GM23338 (cell line): Measurements from ENCODE around the gene FTO. TPM values are rescaled to one million over a fixed set of nuclear protein-coding genes. Genes with fewer than 3 reads are reported as not detected.

Experiments used
- ATAC-seq: fragments of 200-7000 bp; cut with Tn5 transposase; 3 replicates; pipeline ENCODE4 v1.9.1; 2020
- DNase-seq: peaks from one replicate; pipeline ENCODE4 v3.0.0-alpha.2; 2015; ENCODE audit warnings: low spot score
- H2AFZ ChIP-seq: fragments of 200-600 bp; sonication (generic); 2 replicates; pipeline ENCODE4 v1.8.0; 2016; ENCODE audit warnings: antibody characterized with exemption, mild to moderate bottlenecking, moderate library complexity
- H3F3A ChIP-seq: fragments of 200-600 bp; sonication (generic); replicated peaks from 2 replicates; pipeline ENCODE4 v1.8.0; 2017; ENCODE audit warnings: antibody characterized with exemption, mixed run types, low read depth
- H3K27ac ChIP-seq: fragments of 200-600 bp; sonication (generic); 2 replicates; pipeline ENCODE4 v1.6.1; 2016; ENCODE audit warnings: low read depth
- H3K27me3 ChIP-seq: fragments of 200-600 bp; sonication (generic); 2 replicates; pipeline ENCODE4 v1.8.0; 2016; ENCODE audit warnings: mild to moderate bottlenecking, mixed run types, moderate library complexity; ENCODE audit not compliant: insufficient read depth
- H3K36me3 ChIP-seq: fragments of 200-600 bp; sonication (generic); 2 replicates; pipeline ENCODE4 v1.8.0; 2016; ENCODE audit warnings: mild to moderate bottlenecking; ENCODE audit not compliant: insufficient read depth
- H3K4me1 ChIP-seq: fragments of 200-600 bp; sonication (generic); 2 replicates; pipeline ENCODE4 v1.8.0; 2016; ENCODE audit warnings: mild to moderate bottlenecking, moderate library complexity; ENCODE audit not compliant: insufficient read depth
- H3K4me2 ChIP-seq: fragments of 200-600 bp; sonication (generic); 2 replicates; pipeline ENCODE4 v1.7.1; 2017; ENCODE audit warnings: mixed run types
- H3K4me3 ChIP-seq: fragments of 200-600 bp; sonication (generic); 2 replicates; pipeline ENCODE4 v1.6.1; 2016; ENCODE audit warnings: mixed run types
- H3K79me2 ChIP-seq: fragments of 200-600 bp; sonication (generic); replicated peaks from 2 replicates; pipeline ENCODE4 v1.8.0; 2017; ENCODE audit warnings: mild to moderate bottlenecking; ENCODE audit not compliant: insufficient read depth
- H3K9me2 ChIP-seq: fragments of 200-600 bp; sonication (generic); 2 replicates; pipeline ENCODE4 v1.8.0; 2017; ENCODE audit not compliant: insufficient read depth
- H4K20me1 ChIP-seq: fragments of 200-600 bp; sonication (generic); replicated peaks from 2 replicates; pipeline ENCODE4 v1.8.0; 2017; ENCODE audit warnings: mild to moderate bottlenecking; ENCODE audit not compliant: insufficient read depth
- H3K27ac Mint-ChIP-seq: 2 replicates; pipeline ENCODE4 v1.8.0; 2020; ENCODE audit warnings: inconsistent platforms, mild to moderate bottlenecking, moderate library complexity, mixed read lengths
- H3K27me3 Mint-ChIP-seq: 3 replicates; pipeline ENCODE4 v1.8.0; 2022; ENCODE audit warnings: low read depth, mild to moderate bottlenecking, moderate library complexity, mixed read lengths, inconsistent platforms; ENCODE audit not compliant: insufficient read depth, poor library complexity
- H3K36me3 Mint-ChIP-seq: 3 replicates; pipeline ENCODE4 v1.8.0; 2021; ENCODE audit warnings: low read depth, mild to moderate bottlenecking, inconsistent platforms, moderate library complexity, mixed read lengths
- H3K4me1 Mint-ChIP-seq: 3 replicates; pipeline ENCODE4 v1.8.0; 2020; ENCODE audit warnings: mild to moderate bottlenecking, inconsistent platforms, mixed read lengths
- H3K4me3 Mint-ChIP-seq: 3 replicates; pipeline ENCODE4 v1.8.0; 2021; ENCODE audit warnings: moderate library complexity, mild to moderate bottlenecking, inconsistent platforms, mixed read lengths
- H3K9me3 Mint-ChIP-seq: 3 replicates; pipeline ENCODE4 v1.8.0; 2020; ENCODE audit warnings: moderate library complexity, mild to moderate bottlenecking, inconsistent platforms, mixed read lengths
- CTCF ChIP-seq, 2 experiments: fragments of 200-600 bp in 1 of 2; sonication (generic) in 1 of 2; conservative IDR thresholded peaks; 2 replicates each; pipeline versions ENCODE4 v1.5.1 to v1.6.1; 2016 to 2017; ENCODE audit warnings: antibody characterized with exemption in 2 of 2, low read depth in 2 of 2, mild to moderate bottlenecking in 2 of 2, moderate library complexity in 1 of 2
- ETS1 ChIP-seq: IDR thresholded peaks from 2 replicates; pipeline ENCODE4 v1.6.1; 2016; ENCODE audit warnings: antibody characterized with exemption
- EZH2phosphoT487 ChIP-seq: fragments of 200-600 bp; sonication (generic); IDR thresholded peaks from one replicate; pipeline ENCODE4 v1.8.1; 2018; ENCODE audit warnings: antibody characterized with exemption; ENCODE audit not compliant: unreplicated experiment
- POLR2AphosphoS5 ChIP-seq: IDR thresholded peaks from 2 replicates; pipeline ENCODE4 v1.6.1; 2016; ENCODE audit warnings: antibody characterized with exemption, low read depth
- ZNF114 ChIP-seq: fragments of 250-450 bp; sonication (Bioruptor Pico); IDR thresholded peaks from 2 replicates; pipeline ENCODE4 v1.5.0; 2020; ENCODE audit warnings: mild to moderate bottlenecking, moderate library complexity
- ZNF331 ChIP-seq: fragments of 250-450 bp; sonication (Bioruptor Pico); IDR thresholded peaks from 2 replicates; pipeline ENCODE4 v1.5.0; 2020; ENCODE audit warnings: low read depth, mild to moderate bottlenecking, moderate library complexity
- ZNF462 ChIP-seq: fragments of 250-450 bp; sonication (Bioruptor Pico); IDR thresholded peaks from 2 replicates; pipeline ENCODE4 v1.5.0; 2020; ENCODE audit warnings: mild to moderate bottlenecking, moderate library complexity
- polyA plus RNA-seq: library from polyadenylated mRNA; unstranded; fragments of >200 nt; fragmentation: Nextera tagmentation; extraction: Ambion mirVana; gene quantifications from 2 replicates; pipeline ENCODE4 v1.2.1, GENCODE V29; 2016
- total RNA-seq: library from RNA; depleted of rRNA; stranded (reverse); fragments of >200 nt; shearing (Covaris generic); gene quantifications from 2 replicates; pipeline ENCODE4 v1.2.3, GENCODE V29; 2014

FTO gene
- total and polyA plus RNA-seq, 2 experiments from 2014 or later: 17.7 to 69.6 TPM

GRCh38 chr16:54070789-54071343 is 366.9 kb downstream of the FTO start:
- Mint-ChIP-seq H3K4me1 (peaks cover 25% of the 10 kb centered on the region), H3K36me3 (no peaks in the 10 kb centered on the region), H3K27ac (no peak overlapping the region), H3K4me3 (no peak overlapping the region), H3K9me3 (no peaks in the 10 kb centered on the region), H3K27me3 (no peaks in the 10 kb centered on the region)
- Histone ChIP-seq H4K20me1 (no peaks in the 10 kb centered on the region; the same call in 1 of the 2 replicates), H3F3A (no peaks in the 10 kb centered on the region), H3K9me2 (no peaks in the 10 kb centered on the region; the same call in 1 of the 2 replicates), H3K4me1 (peaks cover 24% of the 10 kb centered on the region), H3K4me3 (no peak overlapping the region), H3K4me2 (no peak overlapping the region), H3K36me3 (no peaks in the 10 kb centered on the region), H2AFZ (no peak overlapping the region), H3K27ac (no peak overlapping the region), H3K27me3 (no peaks in the 10 kb centered on the region), H3K79me2 (no peaks in the 10 kb centered on the region)
- TF ChIP-seq EZH2phosphoT487: no peak
- TF ChIP-seq ETS1: no peak
- TF ChIP-seq POLR2AphosphoS5: no peak
- no peak for TF ChIP-seq ZNF114 (CRISPR knock-in tag)
- no peak for TF ChIP-seq CTCF (conservative IDR thresholded peaks at IDR 0.05; ENCODE audit: low read depth in 2 of 2)
- no peak for TF ChIP-seq ZNF462 (CRISPR knock-in tag)
- TF ChIP-seq ZNF331 (CRISPR knock-in tag): no peak
- no peak for ATAC-seq
- DNase-seq: no peak
